Aortic smooth muscle cell (primary cell): ENCODE data around the gene PDE6A. TPM values are rescaled to one million over a fixed set of nuclear protein-coding genes. Genes with fewer than 3 reads are reported as not detected.

Source experiments
- total RNA-seq: library from RNA; depleted of rRNA; stranded (reverse); fragments of >200 nt; gene quantifications from 2 replicates; pipeline ENCODE4 v1.2.3, GENCODE V29; 2014

Gene PDE6A
- not detected in 2 replicates for total RNA-seq

GRCh38 chr5:149944666-149945065 is at the start of gene PDE6A:
Gene PDE6A, minus strand, starts transcription at chr5:149944793. Its CDS starts 120 bp downstream, at chr5:149944673.

GRCh38 chr5:149960272-149961185 is 15.9 kb upstream of the PDE6A start, which contains the start of gene SLC26A2:
Gene SLC26A2, plus strand, starts transcription at chr5:149960758. Its CDS starts 16,895 bp downstream, at chr5:149977653.

Other genes starting within 250 kb of the PDE6A start
- gene PPARGC1B, start 214.5 kb downstream of the PDE6A start, total RNA-seq: under 0.01 and 0.06 TPM in 2 replicates
- gene SLC26A2, start 16.0 kb upstream of the PDE6A start, total RNA-seq: 14.5 and 15.1 TPM in 2 replicates
- 6.2 and 7.3 TPM in 2 replicates for gene TIGD6, start 55.9 kb upstream of the PDE6A start, total RNA-seq
- gene HMGXB3, start 55.9 kb upstream of the PDE6A start, total RNA-seq: 32.6 and 35.1 TPM in 2 replicates
- under 0.01 TPM in 1 of 2 replicates, not detected in the other for gene CSF1R, start 141.8 kb upstream of the PDE6A start, total RNA-seq
- gene PDGFRB, start 211.1 kb upstream of the PDE6A start, total RNA-seq: 159 and 206 TPM in 2 replicates
- 0.12 and 0.13 TPM in 2 replicates for gene CDX1, start 222.0 kb upstream of the PDE6A start, total RNA-seq
- gene SLC6A7, start 245.3 kb upstream of the PDE6A start, total RNA-seq: 0.06 TPM in 1 of 2 replicates, not detected in the other